B cell (primary cell): ENCODE measurements around the gene CREBBP.

Experiments
- EZH2 ChIP-seq: IDR thresholded peaks from 2 replicates; pipeline ENCODE4 v1.6.1; 2012; ENCODE audit warnings: borderline replicate concordance, low read depth, mild to moderate bottlenecking, moderate library complexity, low read length; ENCODE audit not compliant: insufficient read depth, poor library complexity, severe bottlenecking
- TF ChIP-seq, protein P1 (sequence below): fragments of 200-600 bp; IDR thresholded peaks from one replicate; pipeline ENCODE4 v1.8.0; 2022; ENCODE audit warnings: antibody characterized with exemption, mild to moderate bottlenecking

DNA sequence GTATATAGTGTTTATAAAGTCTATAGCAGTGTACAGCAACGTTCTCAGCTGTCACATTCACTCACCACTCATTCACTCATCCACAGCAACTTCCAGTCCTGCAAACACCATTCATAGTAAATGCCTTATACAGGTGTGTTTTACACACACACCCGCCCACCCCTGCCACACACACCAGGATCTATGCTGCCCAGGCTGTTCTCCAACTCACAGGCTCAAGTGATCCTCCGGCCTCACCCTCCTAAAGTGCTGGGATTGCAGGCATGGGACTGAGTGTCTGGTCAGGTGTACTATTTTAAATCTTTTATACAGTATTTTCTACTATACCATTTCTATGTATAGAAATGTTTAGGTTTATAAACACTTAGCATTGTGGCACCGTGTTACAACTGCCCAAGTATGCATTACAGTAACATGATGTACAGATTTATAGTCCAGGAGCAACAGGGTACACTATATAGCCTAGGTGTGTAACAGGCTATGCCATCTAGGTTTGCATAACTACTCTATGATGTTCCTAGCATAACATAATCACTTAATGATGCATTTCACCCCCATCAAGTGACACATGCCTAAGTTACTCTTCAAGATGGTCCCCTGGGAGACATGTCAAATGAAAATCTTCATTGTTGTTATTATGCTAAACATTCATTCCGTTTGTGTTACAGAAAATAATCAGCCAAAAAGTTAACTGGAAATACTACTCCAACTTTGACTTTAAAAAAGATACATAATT, 42.5 kb downstream of the CREBBP start:
- TF ChIP-seq, protein P1, sequence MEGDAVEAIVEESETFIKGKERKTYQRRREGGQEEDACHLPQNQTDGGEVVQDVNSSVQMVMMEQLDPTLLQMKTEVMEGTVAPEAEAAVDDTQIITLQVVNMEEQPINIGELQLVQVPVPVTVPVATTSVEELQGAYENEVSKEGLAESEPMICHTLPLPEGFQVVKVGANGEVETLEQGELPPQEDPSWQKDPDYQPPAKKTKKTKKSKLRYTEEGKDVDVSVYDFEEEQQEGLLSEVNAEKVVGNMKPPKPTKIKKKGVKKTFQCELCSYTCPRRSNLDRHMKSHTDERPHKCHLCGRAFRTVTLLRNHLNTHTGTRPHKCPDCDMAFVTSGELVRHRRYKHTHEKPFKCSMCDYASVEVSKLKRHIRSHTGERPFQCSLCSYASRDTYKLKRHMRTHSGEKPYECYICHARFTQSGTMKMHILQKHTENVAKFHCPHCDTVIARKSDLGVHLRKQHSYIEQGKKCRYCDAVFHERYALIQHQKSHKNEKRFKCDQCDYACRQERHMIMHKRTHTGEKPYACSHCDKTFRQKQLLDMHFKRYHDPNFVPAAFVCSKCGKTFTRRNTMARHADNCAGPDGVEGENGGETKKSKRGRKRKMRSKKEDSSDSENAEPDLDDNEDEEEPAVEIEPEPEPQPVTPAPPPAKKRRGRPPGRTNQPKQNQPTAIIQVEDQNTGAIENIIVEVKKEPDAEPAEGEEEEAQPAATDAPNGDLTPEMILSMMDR = no peak
- no peak for TF ChIP-seq EZH2
